H1 (cell line): Measurements from ENCODE around the gene ATF7. TPM values are rescaled to one million over a fixed set of nuclear protein-coding genes. Genes with fewer than 3 reads are reported as not detected.

Experiments
- CTCF ChIA-PET: fragments of 300-600 bp; sonication (Branson Sonifier 250); formaldehyde crosslinking; loops from one replicate; lab custom pipeline; 2021; ENCODE audit not compliant: partially characterized antibody; lab: Charles Lee
- POLR2A ChIA-PET: fragments of 300-600 bp; sonication (Branson Sonifier 250); formaldehyde crosslinking; loops from one replicate; lab custom pipeline; 2021; ENCODE audit warnings: inconsistent platforms; ENCODE audit not compliant: partially characterized antibody; lab: Charles Lee
- DNase-seq, 2 experiments: peaks; one replicate each; pipeline versions ENCODE4 v3.0.0 to v3.0.0-alpha.2; 2010 to 2022; ENCODE audit warnings: low spot score in 2 of 2, low read depth in 1 of 2, mixed read lengths in 1 of 2
- FAIRE-seq: peaks from 2 replicates; lab custom pipeline; 2011; peaks lifted over from hg19 to GRCh38; lab: Jason Lieb, UNC
- H2AFZ ChIP-seq: 2 replicates; pipeline ENCODE4 v1.8.1; 2012; ENCODE audit warnings: low read length, inconsistent platforms
- H2AK5ac ChIP-seq: 2 replicates; pipeline ENCODE4 v1.6.1; 2013; ENCODE audit warnings: low read depth, low read length
- H2BK120ac ChIP-seq: replicated peaks from 2 replicates; pipeline ENCODE3; 2013; ENCODE audit warnings: low read depth, low read length, inconsistent platforms
- H2BK12ac ChIP-seq: 2 replicates; pipeline ENCODE4 v1.6.1; 2013; ENCODE audit warnings: low read depth, low read length
- H2BK15ac ChIP-seq: 2 replicates; pipeline ENCODE4 v1.6.1; 2013; ENCODE audit warnings: low read length
- H2BK20ac ChIP-seq: 2 replicates; pipeline ENCODE4 v1.6.1; 2013; ENCODE audit warnings: low read length
- H2BK5ac ChIP-seq: 2 replicates; pipeline ENCODE4 v1.6.1; 2013; ENCODE audit warnings: low read depth, low read length
- H3K14ac ChIP-seq: 2 replicates; pipeline ENCODE4 v1.6.1; 2013; ENCODE audit warnings: inconsistent platforms; ENCODE audit not compliant: insufficient read length
- H3K18ac ChIP-seq: 2 replicates; pipeline ENCODE4 v1.6.1; 2013; ENCODE audit warnings: low read length; ENCODE audit errors: extremely low read depth
- H3K23ac ChIP-seq: 2 replicates; pipeline ENCODE4 v1.6.1; 2013; ENCODE audit warnings: inconsistent platforms; ENCODE audit not compliant: insufficient read length
- H3K23me2 ChIP-seq: 2 replicates; pipeline ENCODE4 v1.6.1; 2013; ENCODE audit warnings: low read depth, low read length
- H3K27ac ChIP-seq: 2 replicates; pipeline ENCODE4 v1.6.1; 2011; ENCODE audit warnings: low read depth, low read length, inconsistent platforms
- H3K27me3 ChIP-seq, 4 experiments: replicated peaks in 1 of 4; 1 replicate in 1 of 4; 2 replicates in 3 of 4; pipeline versions ENCODE4 v1.6.1 to v1.8.1; 2011 to 2013; ENCODE audit warnings: low read length in 3 of 4, mild to moderate bottlenecking in 3 of 4, inconsistent platforms in 2 of 4, mixed read lengths in 2 of 4, moderate library complexity in 1 of 4; ENCODE audit not compliant: control insufficient read depth in 3 of 4, insufficient read depth in 3 of 4; ENCODE audit errors: extremely low read depth in 1 of 4
- H3K36me3 ChIP-seq, 4 experiments: 2 replicates each; pipeline versions ENCODE4 v1.6.1 to v1.8.1; 2011 to 2013; ENCODE audit warnings: mild to moderate bottlenecking in 4 of 4, low read length in 3 of 4, moderate library complexity in 2 of 4, control low read depth in 1 of 4, inconsistent platforms in 1 of 4; ENCODE audit not compliant: insufficient read depth in 4 of 4, control insufficient read depth in 2 of 4
- H3K4ac ChIP-seq: replicated peaks from 2 replicates; pipeline ENCODE3; 2013; ENCODE audit warnings: low read length, low read depth, mixed read lengths, inconsistent platforms; ENCODE audit not compliant: insufficient read length
- H3K4me1 ChIP-seq, 4 experiments: replicated peaks in 1 of 4; 1 replicate in 1 of 4; 2 replicates in 3 of 4; pipeline versions ENCODE4 v1.6.1 to v1.8.1; 2011 to 2013; ENCODE audit warnings: low read length in 3 of 4, inconsistent platforms in 2 of 4, mixed read lengths in 1 of 4; ENCODE audit not compliant: insufficient read depth in 4 of 4, control insufficient read depth in 3 of 4
- H3K4me2 ChIP-seq, 2 experiments: 2 replicates each; pipeline versions ENCODE4 v1.6.1 to v1.8.1; 2011 to 2013; ENCODE audit warnings: low read depth in 2 of 2, low read length in 2 of 2, control low read depth in 1 of 2, inconsistent platforms in 1 of 2, mild to moderate bottlenecking in 1 of 2; ENCODE audit not compliant: insufficient read depth in 1 of 2
- H3K4me3 ChIP-seq, 4 experiments: fragments of 200-600, 300-600 bp in 1 of 4; sonication (generic), shearing (Covaris generic), sonication (Bioruptor Twin) in 1 of 4; 2 replicates each; pipeline versions ENCODE4 v1.5.1 to v1.8.1; 2011 to 2016; ENCODE audit warnings: low read length in 4 of 4, low read depth in 3 of 4, control low read depth in 2 of 4, inconsistent platforms in 2 of 4, mild to moderate bottlenecking in 2 of 4, mixed read lengths in 1 of 4, moderate library complexity in 1 of 4; ENCODE audit not compliant: insufficient read depth in 2 of 4; ENCODE audit errors: extremely low read depth in 1 of 4
- H3K56ac ChIP-seq: replicated peaks from 2 replicates; pipeline ENCODE3; 2013; ENCODE audit warnings: low read depth, mild to moderate bottlenecking, mixed read lengths, low read length, inconsistent platforms; ENCODE audit not compliant: insufficient read length
- H3K79me1 ChIP-seq: 2 replicates; pipeline ENCODE4 v1.6.1; 2013; ENCODE audit warnings: low read depth, low read length, control low read depth
- H3K79me2 ChIP-seq, 2 experiments: 2 replicates each; pipeline versions ENCODE4 v1.6.1 to v1.8.1; 2012 to 2013; ENCODE audit warnings: low read length in 2 of 2, mild to moderate bottlenecking in 2 of 2, inconsistent platforms in 1 of 2; ENCODE audit not compliant: insufficient read depth in 2 of 2, control insufficient read depth in 1 of 2
- H3K9ac ChIP-seq, 4 experiments: replicated peaks in 1 of 4; 1 replicate in 1 of 4; 2 replicates in 3 of 4; pipeline versions ENCODE4 v1.6.1 to v1.8.1; 2011 to 2013; ENCODE audit warnings: low read depth in 3 of 4, low read length in 3 of 4, control low read depth in 2 of 4, mild to moderate bottlenecking in 2 of 4, moderate library complexity in 2 of 4, inconsistent platforms in 1 of 4; ENCODE audit errors: extremely low read depth in 1 of 4
- H3K9me3 ChIP-seq, 2 experiments: 2 replicates each; pipeline versions ENCODE4 v1.6.1 to v1.8.1; 2012 to 2013; ENCODE audit warnings: mild to moderate bottlenecking in 2 of 2, moderate library complexity in 2 of 2, control low read depth in 1 of 2, inconsistent platforms in 1 of 2, low read depth in 1 of 2, low read length in 1 of 2, mixed read lengths in 1 of 2; ENCODE audit not compliant: insufficient read depth in 2 of 2
- H4K20me1 ChIP-seq, 2 experiments: replicated peaks in 1 of 2; 2 replicates each; pipeline versions ENCODE3 to v1.8.1; 2011 to 2013; ENCODE audit warnings: inconsistent platforms in 2 of 2, low read length in 2 of 2, mild to moderate bottlenecking in 1 of 2; ENCODE audit not compliant: insufficient read depth in 2 of 2, control insufficient read depth in 1 of 2
- H4K5ac ChIP-seq: 2 replicates; pipeline ENCODE4 v1.6.1; 2013; ENCODE audit warnings: low read length, low read depth, mixed read lengths, inconsistent platforms; ENCODE audit not compliant: insufficient read length
- H4K8ac ChIP-seq: 2 replicates; pipeline ENCODE4 v1.8.0; 2013; ENCODE audit warnings: mild to moderate bottlenecking, moderate library complexity, low read length, inconsistent platforms; ENCODE audit not compliant: insufficient read depth; ENCODE audit errors: extremely low read depth
- H4K91ac ChIP-seq: replicated peaks from 2 replicates; pipeline ENCODE3; 2013; ENCODE audit warnings: low read length, mixed read lengths, inconsistent platforms; ENCODE audit not compliant: insufficient read length
- BRCA1 ChIP-seq: IDR thresholded peaks from 2 replicates; pipeline ENCODE4 v1.6.1; 2012; ENCODE audit warnings: low read depth, low read length, improper control_type of control experiment
- CBX8 ChIP-seq: fragments of 300-800, 300-1000 bp; sonication (generic); IDR thresholded peaks from 2 replicates; pipeline ENCODE4 v1.7.1; 2016; ENCODE audit warnings: low read depth, low read length, borderline replicate concordance
- FOSL1 ChIP-seq: IDR thresholded peaks from 2 replicates; pipeline ENCODE4 v1.6.1; 2011; ENCODE audit warnings: mild to moderate bottlenecking, low read depth, low read length, moderate library complexity; ENCODE audit not compliant: insufficient read depth
- HDAC2 ChIP-seq, 2 experiments: fragments of 300-600 bp in 1 of 2; sonication (generic) in 1 of 2; IDR thresholded peaks; 2 replicates each; pipeline ENCODE4 v1.6.1; 2011 to 2012; ENCODE audit warnings: low read depth in 2 of 2, low read length in 2 of 2, mild to moderate bottlenecking in 2 of 2, moderate library complexity in 2 of 2, borderline replicate concordance in 1 of 2, inconsistent platforms in 1 of 2
- KDM5A ChIP-seq: fragments of 200-600 bp; IDR thresholded peaks from 2 replicates; pipeline ENCODE4 v1.7.1; 2012; ENCODE audit warnings: mild to moderate bottlenecking, low read length, inconsistent platforms, mixed read lengths
- SIN3A ChIP-seq, 2 experiments: IDR thresholded peaks in 1 of 2; conservative IDR thresholded peaks in 1 of 2; 2 replicates each; pipeline ENCODE4 v1.6.1; 2011 to 2012; ENCODE audit warnings: low read length in 2 of 2, improper control_type of control experiment in 1 of 2, low read depth in 1 of 2, mild to moderate bottlenecking in 1 of 2
- WGBS, 2 experiments: shearing (Covaris generic) in 1 of 2; methylation state at CpG; one replicate each; pipeline versions ENCODE4 v1.1.6 to v1.1.7; 2013 to 2015; ENCODE audit warnings: low lambda C conversion rate in 2 of 2, mixed read lengths in 2 of 2, inconsistent platforms in 1 of 2, low coverage in 1 of 2, missing lambda C conversion rate in 1 of 2; ENCODE audit not compliant: insufficient replicate concordance in 2 of 2, insufficient coverage in 1 of 2, insufficient read length in 1 of 2; ENCODE audit errors: extremely low coverage in 1 of 2, missing lambda C conversion rate in 1 of 2; 5-methylcytosine and 5-hydroxymethylcytosine counted together
- polyA plus RNA-seq, 7 experiments: library from polyadenylated mRNA; depleted of rRNA in 3 of 7; stranded (reverse) in 5 of 7; unstranded in 2 of 7; fragments of >200 nt in 5 of 7; fragments of 200-250 nt in 2 of 7; gene quantifications; 1 replicate in 5 of 7; 2 replicates in 1 of 7; 4 replicates in 1 of 7; pipeline versions ENCODE4 v1.2.1 to v1.2.3, GENCODE V29; 2011 to 2013; ENCODE audit warnings: missing spikeins in 2 of 7, mixed read lengths in 2 of 7
- total RNA-seq: library from RNA; stranded (reverse); fragmentation: NEBNext Ultra II Directional; extraction: Animal tissue kit (Norgen Biotek cat#: 25700); gene quantifications from 2 replicates; pipeline ENCODE4 v1.2.1, GENCODE V29; 2021

ATF7 gene
- total and polyA plus RNA-seq, 2 of the 8 experiments (the other 6 are each of a cell fraction or from before 2014, with no cell fraction given) = 10.1 to 16.6 TPM

- no peak overlapping the region for H3K4me3 ChIP-seq
- no peak overlapping the region for H4K8ac ChIP-seq
- H3K23me2 ChIP-seq = no peaks in the 10 kb centered on the region
- no peaks in the 10 kb centered on the region for H3K79me1 ChIP-seq
- no peak overlapping the region; the same call in 1 of the 2 replicates for H2BK12ac ChIP-seq
- no peak overlapping the region for H4K5ac ChIP-seq
- no peak overlapping the region for H4K91ac ChIP-seq
- no peak for TF ChIP-seq HDAC2 (IDR thresholded peaks at IDR 0.05; ENCODE audit: borderline replicate concordance in 1 of 2, low read depth in 2 of 2, low read length in 2 of 2)
- no peak for TF ChIP-seq BRCA1
- no peak for TF ChIP-seq FOSL1
- TF ChIP-seq CBX8 = no peak
- TF ChIP-seq SIN3A (conservative IDR thresholded peaks at IDR 0.05 in 1 of 2, IDR thresholded peaks at IDR 0.05 in 1 of 2; ENCODE audit: low read depth in 1 of 2, low read length in 2 of 2) = no peak
- TF ChIP-seq KDM5A = no peak
- no peak overlapping the region for H3K4ac ChIP-seq
- peaks cover 0 to 10% (median 1%) of the 10 kb centered on the region in 4 experiments; a peak in 5 of 7 replicates for H3K4me1 ChIP-seq
- H3K27me3 ChIP-seq = no peaks in the 10 kb centered on the region
- no peaks in the 10 kb centered on the region for H3K36me3 ChIP-seq
- no peaks in the 10 kb centered on the region for H3K79me2 ChIP-seq
- no peaks in the 10 kb centered on the region for H4K20me1 ChIP-seq
- FAIRE-seq (no peak), DNase-seq (no peak)
- H3K27ac ChIP-seq = no peak overlapping the region
- WGBS, 2 experiments = 92% methylated on average over 6 of the region's 6 CpGs; no CpG with 5 or more reads in 1 of the 2 experiments
- H3K14ac ChIP-seq = no peak overlapping the region
- H3K18ac ChIP-seq = 0 out of 2 replicates have a peak overlapping the region, but pooled peaks have one; percentile 62
- no peak overlapping the region for H3K23ac ChIP-seq
- H2BK5ac ChIP-seq = peak overlapping the region; percentile 45; the same call in 1 of the 2 replicates
- H3K9me3 ChIP-seq = no peaks in the 10 kb centered on the region
- no peak overlapping the region for H2BK20ac ChIP-seq
- H3K4me2 ChIP-seq = peak overlapping the region in 1 of 2 experiments; percentile 10; a peak in 1 of 4 replicates
- no peak overlapping the region for H3K56ac ChIP-seq
- H2BK15ac ChIP-seq = 0 out of 2 replicates have a peak overlapping the region, but pooled peaks have one; percentile 6
- ChIA-PET POLR2A (interaction anchor here (0.6 to 1.7 kb wide), 5 partner anchors 21 to 108 kb away, joined by 3 to 5 read pairs (median 4); partner anchors contain the start of gene ATP5MC2), CTCF (interaction anchor here (1.0 to 2.2 kb wide), 4 partner anchors 25 to 188 kb away, joined by 4 to 8 read pairs (median 5); partner anchors contain the start of gene ATP5MC2)
- H2AFZ ChIP-seq = no peak overlapping the region
- H2BK120ac ChIP-seq = no peak overlapping the region
- no peak overlapping the region for H2AK5ac ChIP-seq
- no peak overlapping the region for H3K9ac ChIP-seq
Measured at GRCh38 chr12:53567961-53568808, 58.0 kb downstream of the ATF7 start.
